ENCODE measurements around the gene LPP.
"Not testable (repeated sequence)": the region's sequence is repeated elsewhere in the genome, so short reads cannot be mapped to it uniquely, and the experiment has no call there.

The LPP gene

DNA sequence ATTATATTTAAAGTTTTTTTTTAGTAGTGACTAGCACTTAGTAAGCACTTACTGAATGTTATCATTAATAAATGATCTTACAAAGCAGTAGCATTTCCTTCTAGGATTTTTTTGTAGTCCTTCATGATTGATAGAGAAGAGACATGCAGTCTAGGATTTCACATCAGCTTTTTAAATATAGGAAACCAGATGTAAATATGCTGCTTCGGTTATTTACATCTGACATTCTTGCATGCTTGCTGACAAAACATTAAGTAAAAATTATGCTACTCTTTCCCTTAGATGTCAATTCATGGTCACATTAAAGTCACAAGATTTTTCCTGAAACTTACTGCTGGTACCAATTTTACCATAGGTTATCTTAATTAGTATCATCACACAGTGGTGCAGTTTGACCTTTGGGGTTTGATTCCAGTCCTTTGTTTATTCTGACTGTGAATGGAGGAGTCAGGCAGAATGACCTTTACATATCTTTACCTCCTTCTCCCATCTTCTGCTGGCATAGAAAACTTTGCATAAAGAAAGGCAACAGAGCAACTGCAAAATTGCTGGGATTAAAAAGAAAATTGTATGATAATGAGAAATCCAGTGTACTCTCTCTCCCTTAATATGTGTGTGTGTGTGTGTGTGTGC is 286.5 kb downstream of the LPP start:
- Mint-ChIP-seq H3K4me1 (ENCODE audit: low read depth) (peaks cover 44% of the 10 kb centered on the region), H3K4me3 (peak overlapping the region; percentile 9), H3K27me3 (no peaks in the 10 kb centered on the region)

GRCh38 chr3:188442430-188442829 is 288.5 kb downstream of the LPP start:
- Mint-ChIP-seq H3K4me1 (ENCODE audit: low read depth) (peaks cover 48% of the 10 kb centered on the region), H3K27ac (no peak overlapping the region), H3K36me3 (peaks cover 8% of the 10 kb centered on the region), H3K9me3 (ENCODE audit: low read depth) (no peaks in the 10 kb centered on the region), H3K4me3 (no peak overlapping the region), H3K27me3 (no peaks in the 10 kb centered on the region)

More for the DNA sequence above, 286.5 kb downstream of the LPP start:
- Mint-ChIP-seq H3K27ac (peak overlapping the region; percentile 93), H3K9me3 (ENCODE audit: low read depth) (no peaks in the 10 kb centered on the region), H3K36me3 (peaks cover 8% of the 10 kb centered on the region)

GRCh38 chr3:188445175-188445574 is 291.2 kb downstream of the LPP start:
- not testable (repeated sequence) for H3K36me3 Mint-ChIP-seq; H3K27ac Mint-ChIP-seq; H3K9me3 Mint-ChIP-seq (ENCODE audit: low read depth); H3K4me3 Mint-ChIP-seq; H3K27me3 Mint-ChIP-seq
- peaks cover 22% of the 10 kb centered on the region for H3K4me1 Mint-ChIP-seq (ENCODE audit: low read depth)

DNA sequence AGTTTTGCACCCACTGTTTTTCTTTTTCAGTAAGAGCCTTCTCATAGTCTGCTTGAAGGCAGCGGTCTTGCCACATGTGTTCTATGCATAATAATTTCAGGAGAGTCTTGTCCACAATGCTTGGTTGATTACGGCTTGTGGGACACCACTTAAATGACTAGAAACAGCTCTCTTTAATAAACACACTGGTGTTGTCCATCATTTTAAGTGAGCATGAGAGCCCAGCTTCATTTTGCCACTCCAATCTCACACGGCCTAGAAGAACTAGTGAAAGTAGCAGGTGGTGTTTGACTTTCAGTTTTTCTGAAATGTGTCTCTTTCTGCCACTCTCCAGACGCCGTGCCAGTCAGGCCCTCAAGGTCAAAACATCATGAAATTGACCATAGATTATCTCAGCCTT is 292.1 kb downstream of the LPP start:
- Mint-ChIP-seq H3K9me3 (ENCODE audit: low read depth) (no peaks in the 10 kb centered on the region), H3K4me3 (no peak overlapping the region), H3K36me3 (peaks cover 9% of the 10 kb centered on the region), H3K27me3 (no peaks in the 10 kb centered on the region), H3K27ac (no peak overlapping the region), H3K4me1 (ENCODE audit: low read depth) (peaks cover 13% of the 10 kb centered on the region)

GRCh38 chr3:188446766-188447165 is 292.8 kb downstream of the LPP start:
- Mint-ChIP-seq H3K36me3 (peaks cover 7% of the 10 kb centered on the region), H3K27ac (no peak overlapping the region), H3K9me3 (ENCODE audit: low read depth) (no peaks in the 10 kb centered on the region), H3K27me3 (no peaks in the 10 kb centered on the region), H3K4me1 (ENCODE audit: low read depth) (peaks cover 12% of the 10 kb centered on the region), H3K4me3 (no peak overlapping the region)

- Mint-ChIP-seq H3K36me3 (peaks cover 5% of the 10 kb centered on the region), H3K4me1 (ENCODE audit: low read depth) (peaks cover 10% of the 10 kb centered on the region), H3K27ac (no peak overlapping the region), H3K9me3 (ENCODE audit: low read depth) (no peaks in the 10 kb centered on the region), H3K27me3 (no peaks in the 10 kb centered on the region), H3K4me3 (no peak overlapping the region)
Observed at GRCh38 chr3:188448813-188449212, 294.9 kb downstream of the LPP start.

- Mint-ChIP-seq H3K27me3 (no peaks in the 10 kb centered on the region), H3K4me3 (no peak overlapping the region), H3K4me1 (ENCODE audit: low read depth) (peaks cover 10% of the 10 kb centered on the region), H3K36me3 (peaks cover 5% of the 10 kb centered on the region), H3K9me3 (ENCODE audit: low read depth) (no peaks in the 10 kb centered on the region), H3K27ac (no peak overlapping the region)
Observed at GRCh38 chr3:188449421-188449820, 295.5 kb downstream of the LPP start.

- Mint-ChIP-seq H3K27me3 (no peaks in the 10 kb centered on the region), H3K9me3 (ENCODE audit: low read depth) (no peaks in the 10 kb centered on the region), H3K27ac (no peak overlapping the region), H3K4me3 (no peak overlapping the region), H3K36me3 (peaks cover 5% of the 10 kb centered on the region), H3K4me1 (ENCODE audit: low read depth) (no peaks in the 10 kb centered on the region)
Observed at GRCh38 chr3:188452158-188452772, 298.3 kb downstream of the LPP start.

- no peak overlapping the region for H3K4me3 Mint-ChIP-seq
- no peak overlapping the region for H3K27ac Mint-ChIP-seq
Observed at GRCh38 chr3:188453431-188454384, 299.8 kb downstream of the LPP start.

GRCh38 chr3:188455748-188456147 is 301.8 kb downstream of the LPP start:
- Mint-ChIP-seq H3K9me3 (ENCODE audit: low read depth) (no peaks in the 10 kb centered on the region), H3K27ac (no peak overlapping the region), H3K27me3 (no peaks in the 10 kb centered on the region), H3K36me3 (peaks cover 10% of the 10 kb centered on the region), H3K4me1 (ENCODE audit: low read depth) (no peaks in the 10 kb centered on the region), H3K4me3 (no peak overlapping the region)

More at GRCh38 chr3:188453431-188454384, 299.8 kb downstream of the LPP start:
- H3K36me3 Mint-ChIP-seq = peaks cover 4% of the 10 kb centered on the region
- no peaks in the 10 kb centered on the region for H3K27me3 Mint-ChIP-seq
- no peaks in the 10 kb centered on the region for H3K9me3 Mint-ChIP-seq (ENCODE audit: low read depth)
- H3K4me1 Mint-ChIP-seq (ENCODE audit: low read depth) = no peaks in the 10 kb centered on the region

GRCh38 chr3:188458756-188459155 is 304.8 kb downstream of the LPP start:
- H3K4me3 Mint-ChIP-seq = no peak overlapping the region
- no peaks in the 10 kb centered on the region for H3K4me1 Mint-ChIP-seq (ENCODE audit: low read depth)
- no peaks in the 10 kb centered on the region for H3K9me3 Mint-ChIP-seq (ENCODE audit: low read depth)
- H3K27me3 Mint-ChIP-seq = no peaks in the 10 kb centered on the region
- no peak overlapping the region for H3K27ac Mint-ChIP-seq
- H3K36me3 Mint-ChIP-seq = peaks cover 8% of the 10 kb centered on the region

GRCh38 chr3:188465311-188465710 is 311.4 kb downstream of the LPP start:
- no peaks in the 10 kb centered on the region for H3K9me3 Mint-ChIP-seq (ENCODE audit: low read depth)
- H3K27me3 Mint-ChIP-seq = no peaks in the 10 kb centered on the region
- no peaks in the 10 kb centered on the region for H3K4me1 Mint-ChIP-seq (ENCODE audit: low read depth)
- H3K4me3 Mint-ChIP-seq = no peak overlapping the region
- peaks cover 17% of the 10 kb centered on the region for H3K36me3 Mint-ChIP-seq
- H3K27ac Mint-ChIP-seq = no peak overlapping the region

- Mint-ChIP-seq H3K9me3 (ENCODE audit: low read depth) (no peaks in the 10 kb centered on the region), H3K4me3 (no peak overlapping the region), H3K36me3 (peaks cover 18% of the 10 kb centered on the region), H3K4me1 (ENCODE audit: low read depth) (no peaks in the 10 kb centered on the region), H3K27me3 (no peaks in the 10 kb centered on the region), H3K27ac (no peak overlapping the region)
Observed at GRCh38 chr3:188468196-188468595, 314.2 kb downstream of the LPP start.

- Mint-ChIP-seq H3K9me3 (ENCODE audit: low read depth) (no peaks in the 10 kb centered on the region), H3K4me3 (no peak overlapping the region), H3K4me1 (ENCODE audit: low read depth) (no peaks in the 10 kb centered on the region), H3K36me3 (peaks cover 20% of the 10 kb centered on the region), H3K27ac (no peak overlapping the region), H3K27me3 (no peaks in the 10 kb centered on the region)
Observed at GRCh38 chr3:188468662-188469061, 314.7 kb downstream of the LPP start.

- Mint-ChIP-seq H3K4me1 (ENCODE audit: low read depth) (no peaks in the 10 kb centered on the region), H3K36me3 (peaks cover 20% of the 10 kb centered on the region), H3K27ac (no peak overlapping the region)
Observed at GRCh38 chr3:188469228-188469885, 315.4 kb downstream of the LPP start.

More at GRCh38 chr3:188469228-188469885, 315.4 kb downstream of the LPP start:
- Mint-ChIP-seq H3K9me3 (ENCODE audit: low read depth) (no peaks in the 10 kb centered on the region), H3K4me3 (no peak overlapping the region), H3K27me3 (no peaks in the 10 kb centered on the region)
